ENCODE results near the gene DKK3. TPM values are rescaled to one million over a fixed set of nuclear protein-coding genes. Genes with fewer than 3 reads are reported as not detected.

Gene DKK3
- polyA plus RNA-seq, 3 donors, result not detected

GRCh38 chr11:11988681-11989261 lies 19.7 kb downstream of the DKK3 start:
- WGBS (ENCODE audit: insufficient coverage), result 100% methylated on average over 2 of the region's 5 CpGs
- Mint-ChIP-seq H3K4me3 (no peak overlapping the region), H3K36me3 (no peaks in the 10 kb centered on the region), H3K9me3 (peaks cover 0 to 3% (median 0%) of the 10 kb centered on the region in 7 donors), H3K27ac (no peak overlapping the region), H3K27me3 (ENCODE audit: low read depth in 3 of 3) (peaks cover 0 to 4% (median 2%) of the 10 kb centered on the region in 3 donors), H3K4me1 (peaks cover 4% of the 10 kb centered on the region)
- no peak overlapping the region for H2AFZ ChIP-seq (ENCODE audit: insufficient read depth, low read depth, low read length, poor library complexity, severe bottlenecking)
- H3K27ac ChIP-seq (ENCODE audit: low read depth in 1 of 2, low read length in 2 of 2), result no peak overlapping the region
- no peaks in the 10 kb centered on the region for H3K4me1 ChIP-seq (ENCODE audit: control insufficient read depth in 1 of 2, insufficient read depth in 2 of 2, low read length in 2 of 2)
- intact Hi-C loops (cut with micrococcal nuclease), result no loop called here
- no peak overlapping the region for H3K9ac ChIP-seq (ENCODE audit: insufficient read depth, low read length, poor library complexity, severe bottlenecking)
- no peaks in the 10 kb centered on the region for H3K9me3 ChIP-seq (replicated peaks in 1 of 2; ENCODE audit: control insufficient read depth in 1 of 2, insufficient read depth in 1 of 2, low read length in 2 of 2)
- no peaks in the 10 kb centered on the region for H3K79me2 ChIP-seq (ENCODE audit: insufficient read depth, low read length)
- no peak overlapping the region for H3K4me2 ChIP-seq (replicated peaks; ENCODE audit: extremely low read depth, low read length, poor library complexity, severe bottlenecking)
- H3K4me3 ChIP-seq (replicated peaks in 1 of 3; ENCODE audit: low read depth in 2 of 3, low read length in 3 of 3), result no peak overlapping the region
- TF ChIP-seq, protein P1, sequence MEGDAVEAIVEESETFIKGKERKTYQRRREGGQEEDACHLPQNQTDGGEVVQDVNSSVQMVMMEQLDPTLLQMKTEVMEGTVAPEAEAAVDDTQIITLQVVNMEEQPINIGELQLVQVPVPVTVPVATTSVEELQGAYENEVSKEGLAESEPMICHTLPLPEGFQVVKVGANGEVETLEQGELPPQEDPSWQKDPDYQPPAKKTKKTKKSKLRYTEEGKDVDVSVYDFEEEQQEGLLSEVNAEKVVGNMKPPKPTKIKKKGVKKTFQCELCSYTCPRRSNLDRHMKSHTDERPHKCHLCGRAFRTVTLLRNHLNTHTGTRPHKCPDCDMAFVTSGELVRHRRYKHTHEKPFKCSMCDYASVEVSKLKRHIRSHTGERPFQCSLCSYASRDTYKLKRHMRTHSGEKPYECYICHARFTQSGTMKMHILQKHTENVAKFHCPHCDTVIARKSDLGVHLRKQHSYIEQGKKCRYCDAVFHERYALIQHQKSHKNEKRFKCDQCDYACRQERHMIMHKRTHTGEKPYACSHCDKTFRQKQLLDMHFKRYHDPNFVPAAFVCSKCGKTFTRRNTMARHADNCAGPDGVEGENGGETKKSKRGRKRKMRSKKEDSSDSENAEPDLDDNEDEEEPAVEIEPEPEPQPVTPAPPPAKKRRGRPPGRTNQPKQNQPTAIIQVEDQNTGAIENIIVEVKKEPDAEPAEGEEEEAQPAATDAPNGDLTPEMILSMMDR (IDR thresholded peaks at IDR 0.05), result no peak
- no peaks in the 10 kb centered on the region for H4K20me1 ChIP-seq (ENCODE audit: insufficient read depth, low read length)
- no peaks in the 10 kb centered on the region for H3K27me3 ChIP-seq (ENCODE audit: control insufficient read depth in 2 of 2, insufficient read depth in 2 of 2, low read length in 2 of 2)
- DNase-seq, result no peak
- no peaks in the 10 kb centered on the region for H3K36me3 ChIP-seq (replicated peaks in 1 of 2; ENCODE audit: control insufficient read depth in 1 of 2, insufficient read depth in 2 of 2, low read length in 2 of 2)

DNA sequence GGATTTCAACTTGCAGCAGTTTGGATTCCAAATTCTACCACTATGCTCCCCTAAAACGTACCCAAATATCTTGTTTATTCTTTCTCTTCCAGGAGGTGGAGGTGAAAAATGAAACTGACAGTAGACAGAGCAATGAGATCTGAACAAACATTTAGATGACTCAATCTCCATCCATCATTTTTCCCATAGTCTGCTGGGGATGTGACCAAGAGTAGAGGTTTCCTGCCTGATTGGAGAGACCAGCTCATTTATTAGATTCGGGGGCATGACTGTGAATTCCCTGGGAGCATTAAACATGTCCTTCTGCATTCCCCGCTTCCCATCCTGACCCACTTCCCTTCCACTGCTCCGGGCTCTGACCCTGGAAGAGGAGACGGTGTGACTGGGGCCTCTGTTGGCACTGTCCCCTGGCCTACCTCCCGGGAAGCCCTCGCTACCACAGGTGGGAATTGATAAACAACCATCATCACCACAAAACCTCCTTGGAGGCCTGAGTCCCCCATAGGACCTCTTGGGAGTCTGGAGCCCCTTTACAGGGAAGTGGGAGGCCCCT lies 20.3 kb downstream of the DKK3 start:
- H3K9ac ChIP-seq (ENCODE audit: insufficient read depth, low read length, poor library complexity, severe bottlenecking), result no peak overlapping the region
- H3K4me1 ChIP-seq (ENCODE audit: control insufficient read depth in 1 of 2, insufficient read depth in 2 of 2, low read length in 2 of 2), result no peaks in the 10 kb centered on the region
- intact Hi-C loops (cut with micrococcal nuclease), result no loop called here
- Mint-ChIP-seq H3K27ac (no peak overlapping the region), H3K4me1 (peaks cover 4% of the 10 kb centered on the region), H3K4me3 (no peak overlapping the region), H3K36me3 (no peaks in the 10 kb centered on the region), H3K27me3 (ENCODE audit: low read depth in 3 of 3) (peaks cover 0 to 4% (median 2%) of the 10 kb centered on the region in 3 donors), H3K9me3 (peaks cover 0 to 3% (median 0%) of the 10 kb centered on the region in 7 donors)
- no peak overlapping the region for H3K4me3 ChIP-seq (replicated peaks in 1 of 3; ENCODE audit: low read depth in 2 of 3, low read length in 3 of 3)
- H3K9me3 ChIP-seq (replicated peaks in 1 of 2; ENCODE audit: control insufficient read depth in 1 of 2, insufficient read depth in 1 of 2, low read length in 2 of 2), result no peaks in the 10 kb centered on the region
- WGBS (ENCODE audit: insufficient coverage), result 48% methylated on average over 2 of the region's 7 CpGs
- H3K4me2 ChIP-seq (replicated peaks; ENCODE audit: extremely low read depth, low read length, poor library complexity, severe bottlenecking), result no peak overlapping the region
- no peaks in the 10 kb centered on the region for H3K36me3 ChIP-seq (replicated peaks in 1 of 2; ENCODE audit: control insufficient read depth in 1 of 2, insufficient read depth in 2 of 2, low read length in 2 of 2)
- no peaks in the 10 kb centered on the region for H4K20me1 ChIP-seq (ENCODE audit: insufficient read depth, low read length)
- DNase-seq, result no peak
- H3K27me3 ChIP-seq (ENCODE audit: control insufficient read depth in 2 of 2, insufficient read depth in 2 of 2, low read length in 2 of 2), result no peaks in the 10 kb centered on the region
- no peak overlapping the region for H2AFZ ChIP-seq (ENCODE audit: insufficient read depth, low read depth, low read length, poor library complexity, severe bottlenecking)
- no peak overlapping the region for H3K27ac ChIP-seq (ENCODE audit: low read depth in 1 of 2, low read length in 2 of 2)
- H3K79me2 ChIP-seq (ENCODE audit: insufficient read depth, low read length), result no peaks in the 10 kb centered on the region
- TF ChIP-seq, protein P1 (IDR thresholded peaks at IDR 0.05), result no peak
